ENCODE results near the gene PMEPA1.

PMEPA1 gene

DNA sequence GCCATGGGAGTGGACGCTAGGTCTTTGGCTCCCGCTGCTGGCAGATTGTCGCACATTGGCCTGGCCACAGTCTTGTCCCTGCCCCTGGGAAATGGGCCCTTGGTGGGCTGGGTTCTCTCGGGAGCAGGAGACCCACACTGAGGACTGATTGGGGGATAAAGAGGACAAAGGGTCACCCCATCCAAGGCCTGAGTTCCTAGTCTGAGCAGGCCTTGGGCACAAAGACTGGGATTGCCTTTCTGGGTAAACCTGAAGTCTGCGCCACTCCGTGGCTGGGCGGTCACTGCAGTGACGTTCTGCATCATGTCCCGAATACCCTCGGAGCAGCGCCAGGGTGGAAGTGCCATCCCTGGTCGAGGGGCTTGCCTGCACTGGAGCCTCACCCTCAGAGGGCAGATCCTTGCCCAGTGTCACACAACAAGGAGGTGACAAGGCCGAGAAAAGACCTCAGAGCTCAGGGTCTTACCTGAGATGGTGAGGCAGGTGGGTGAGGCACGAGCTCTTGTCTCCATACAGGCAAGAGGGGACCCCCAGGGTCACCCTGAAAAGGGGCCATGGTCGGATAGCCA is 53.5 kb downstream of the PMEPA1 start:
- no peak overlapping the region for H3K4me3 Mint-ChIP-seq
- peaks cover 11% of the 10 kb centered on the region for H3K4me1 Mint-ChIP-seq (ENCODE audit: low read depth)
- H3K9me3 Mint-ChIP-seq = no peaks in the 10 kb centered on the region
- H3K36me3 Mint-ChIP-seq (ENCODE audit: low read depth) = no peaks in the 10 kb centered on the region
- no peak overlapping the region for H3K27ac Mint-ChIP-seq
- H3K27me3 Mint-ChIP-seq (ENCODE audit: low read depth) = peaks cover 15% of the 10 kb centered on the region

DNA sequence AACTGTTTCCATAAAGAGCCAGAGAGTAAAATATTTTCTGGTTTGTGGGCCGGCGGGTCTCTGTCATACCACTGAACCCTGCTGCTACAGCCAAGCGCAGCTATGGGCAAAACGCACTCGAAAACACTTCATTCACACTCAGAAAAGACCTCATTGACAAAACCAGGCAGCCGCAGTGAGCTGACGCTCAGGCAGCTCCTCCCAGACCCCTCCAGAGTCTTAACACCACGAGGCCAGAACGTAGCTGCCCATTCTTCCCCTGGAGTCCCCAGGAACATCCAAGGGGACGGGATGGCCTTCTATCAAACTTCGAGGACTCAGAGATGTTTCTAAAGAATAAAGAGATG is 54.0 kb downstream of the PMEPA1 start:
- no peaks in the 10 kb centered on the region for H3K9me3 Mint-ChIP-seq
- no peaks in the 10 kb centered on the region for H3K36me3 Mint-ChIP-seq (ENCODE audit: low read depth)
- peaks cover 15% of the 10 kb centered on the region for H3K27me3 Mint-ChIP-seq (ENCODE audit: low read depth)
- no peak overlapping the region for H3K4me3 Mint-ChIP-seq
- H3K4me1 Mint-ChIP-seq (ENCODE audit: low read depth) = peaks cover 11% of the 10 kb centered on the region
- no peak overlapping the region for H3K27ac Mint-ChIP-seq

DNA sequence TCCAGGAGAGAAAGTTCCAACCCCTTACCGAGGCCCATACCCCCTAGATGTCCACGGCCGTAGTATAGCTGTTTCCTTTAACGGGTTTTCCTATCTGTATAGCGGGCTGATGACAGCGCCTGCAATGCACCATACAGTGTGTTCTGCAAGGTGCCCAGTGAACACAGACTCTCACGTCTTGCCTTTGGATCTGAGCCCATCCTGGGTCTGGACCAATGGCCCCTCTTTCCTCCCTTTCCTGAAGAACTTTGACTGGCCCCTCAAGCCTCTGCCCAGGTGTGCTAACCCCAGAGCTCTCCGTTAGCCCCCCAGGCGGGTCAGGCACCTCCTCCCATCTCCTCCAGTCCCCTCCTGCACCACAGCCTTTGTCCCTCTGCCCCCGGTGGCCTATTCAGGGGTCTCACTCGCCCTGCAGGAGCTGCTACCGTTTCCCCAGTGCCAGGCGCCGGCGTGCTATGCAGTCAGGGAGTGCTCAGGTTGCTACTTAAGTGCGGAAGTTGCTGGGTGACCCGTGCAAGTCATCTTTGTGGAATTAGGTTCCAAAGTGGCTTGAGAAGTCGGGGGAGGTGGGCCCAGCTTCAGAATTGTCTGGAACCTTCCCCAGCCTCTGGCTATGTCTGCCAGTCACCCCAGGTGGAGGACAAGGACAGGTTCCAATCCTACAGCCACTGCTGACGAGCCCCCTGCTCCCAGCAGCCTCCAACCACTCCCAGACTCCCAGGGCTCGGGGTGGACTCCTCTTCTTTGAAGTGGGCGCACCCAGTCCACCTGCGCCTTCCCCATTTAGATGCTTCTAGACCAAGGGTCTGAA is 54.6 kb downstream of the PMEPA1 start:
- Mint-ChIP-seq H3K27me3 (ENCODE audit: low read depth) (peaks cover 15% of the 10 kb centered on the region), H3K4me1 (ENCODE audit: low read depth) (peaks cover 11% of the 10 kb centered on the region), H3K27ac (peak overlapping the region; percentile 13), H3K36me3 (ENCODE audit: low read depth) (no peaks in the 10 kb centered on the region), H3K9me3 (no peaks in the 10 kb centered on the region), H3K4me3 (no peak overlapping the region)

DNA sequence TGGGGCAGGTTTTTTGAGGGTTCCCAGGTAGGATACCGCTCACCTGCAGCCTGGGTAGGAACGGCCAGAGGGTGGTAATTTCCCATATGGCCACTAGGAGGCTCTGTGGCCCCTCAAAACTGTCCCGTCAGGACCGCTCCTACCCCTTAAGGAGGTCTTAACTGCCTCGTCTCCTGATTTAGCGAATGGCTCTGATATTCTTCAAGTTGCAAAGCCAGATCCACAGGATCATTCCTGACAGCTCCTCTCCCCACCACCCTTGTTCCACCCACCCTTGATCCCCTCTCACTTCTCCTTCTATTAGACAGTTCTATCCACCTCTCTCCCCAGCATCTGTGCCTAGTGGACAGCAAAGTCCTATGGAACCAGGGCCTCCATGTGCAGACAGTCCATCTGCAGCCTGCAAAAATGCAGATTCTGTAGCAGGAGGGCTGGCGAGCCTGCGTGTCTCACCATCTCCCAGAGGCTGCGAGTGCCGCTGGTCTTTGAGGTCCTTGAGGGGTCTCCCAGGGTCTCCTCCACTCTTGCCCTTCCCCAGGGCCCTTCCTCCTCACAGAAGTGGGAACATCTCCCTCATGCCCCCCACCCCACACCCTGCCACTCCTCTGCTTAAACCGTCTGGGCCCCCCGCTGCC is 55.3 kb downstream of the PMEPA1 start:
- Mint-ChIP-seq H3K27me3 (ENCODE audit: low read depth) (peaks cover 15% of the 10 kb centered on the region), H3K4me1 (ENCODE audit: low read depth) (peaks cover 11% of the 10 kb centered on the region), H3K36me3 (ENCODE audit: low read depth) (no peaks in the 10 kb centered on the region), H3K4me3 (no peak overlapping the region), H3K27ac (no peak overlapping the region), H3K9me3 (no peaks in the 10 kb centered on the region)

DNA sequence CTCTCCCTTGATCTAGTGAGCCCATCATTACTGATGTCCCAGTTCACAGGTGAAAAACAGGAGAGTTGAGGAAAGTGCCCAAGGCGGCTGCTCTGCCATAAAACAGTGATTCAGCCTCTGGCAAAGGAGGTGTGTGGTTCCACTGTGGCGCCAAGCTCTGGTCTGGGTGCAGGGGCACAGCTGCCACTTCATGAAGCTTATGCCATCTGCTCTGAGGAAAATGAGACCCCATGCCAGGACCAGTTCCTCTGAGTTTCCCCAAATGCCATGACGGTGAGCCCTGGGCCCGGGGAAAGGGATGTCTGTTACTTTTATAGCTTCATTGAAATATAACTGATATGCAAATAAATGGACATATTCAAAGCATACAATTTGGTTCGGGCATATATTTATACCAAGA is 55.9 kb downstream of the PMEPA1 start:
- Mint-ChIP-seq H3K36me3 (ENCODE audit: low read depth) (no peaks in the 10 kb centered on the region), H3K27me3 (ENCODE audit: low read depth) (peaks cover 18% of the 10 kb centered on the region), H3K9me3 (no peaks in the 10 kb centered on the region), H3K4me3 (no peak overlapping the region), H3K27ac (no peak overlapping the region), H3K4me1 (ENCODE audit: low read depth) (peaks cover 11% of the 10 kb centered on the region)

DNA sequence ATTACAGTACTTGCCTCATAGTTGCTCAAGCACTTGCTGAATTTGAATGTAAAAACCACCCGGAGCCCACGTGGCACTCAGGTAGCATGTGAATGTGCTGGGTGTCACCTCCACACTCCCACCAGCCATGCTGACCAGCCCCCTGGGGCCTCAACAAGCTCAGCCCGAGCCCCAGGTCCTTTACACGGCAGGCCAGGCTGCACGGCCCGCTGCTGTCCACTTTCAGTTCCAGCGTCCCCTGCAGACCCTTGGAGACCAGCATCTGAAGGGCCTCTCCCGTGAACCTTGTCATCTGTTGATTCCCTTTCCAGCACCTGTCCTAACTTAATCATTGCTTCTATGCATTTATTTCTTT is 56.3 kb downstream of the PMEPA1 start:
- H3K4me3 Mint-ChIP-seq = no peak overlapping the region
- H3K27me3 Mint-ChIP-seq (ENCODE audit: low read depth) = peaks cover 21% of the 10 kb centered on the region
- no peak overlapping the region for H3K27ac Mint-ChIP-seq
- H3K9me3 Mint-ChIP-seq = no peaks in the 10 kb centered on the region
- H3K36me3 Mint-ChIP-seq (ENCODE audit: low read depth) = no peaks in the 10 kb centered on the region
- H3K4me1 Mint-ChIP-seq (ENCODE audit: low read depth) = peaks cover 11% of the 10 kb centered on the region

DNA sequence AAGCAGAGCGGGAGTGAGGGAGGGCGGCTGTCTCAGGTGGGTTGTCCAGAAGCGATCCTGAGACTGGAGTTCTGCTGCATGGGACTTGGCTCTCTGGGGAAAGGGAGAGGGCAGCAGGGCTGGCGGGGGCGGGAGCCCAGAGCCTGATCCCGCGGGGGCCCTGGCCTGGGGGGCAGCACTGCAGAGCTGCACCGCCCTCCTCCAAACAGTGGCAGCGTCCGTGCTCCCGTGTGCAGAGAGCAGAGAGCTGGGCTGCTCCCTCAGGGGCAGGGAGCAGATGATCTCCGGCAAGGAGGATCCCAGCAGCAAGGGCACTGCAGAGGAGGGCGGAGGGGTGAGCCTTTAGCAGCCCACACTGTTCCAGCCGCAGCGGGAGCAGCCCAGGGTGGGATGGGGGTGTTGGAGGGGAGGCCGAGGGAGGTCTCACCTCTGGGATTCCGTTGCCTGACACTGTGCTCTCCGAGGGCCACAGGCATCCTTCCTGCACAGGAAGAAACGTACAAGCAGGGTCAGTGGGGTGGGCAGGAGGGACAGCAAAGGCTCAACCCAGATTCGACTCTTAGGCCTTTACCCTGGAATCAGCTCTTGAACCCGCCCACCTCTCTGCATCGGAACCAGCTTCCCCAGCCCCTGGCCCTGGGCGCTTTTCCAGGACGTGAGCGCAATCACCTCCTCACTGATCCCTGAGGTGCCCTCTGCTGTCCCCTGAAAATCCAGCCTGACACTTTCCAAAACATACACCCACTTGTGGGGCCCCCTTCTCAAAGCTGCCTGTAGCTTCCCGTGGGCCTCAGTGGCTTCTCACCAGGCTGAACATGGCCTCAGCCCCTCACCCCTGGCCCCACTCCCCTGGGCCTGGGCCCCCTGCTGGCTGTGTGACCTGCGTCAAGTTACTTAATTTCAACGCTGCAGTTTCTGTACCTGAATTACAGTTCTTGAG is 56.9 kb downstream of the PMEPA1 start:
- no peak overlapping the region for H3K27ac Mint-ChIP-seq
- no peaks in the 10 kb centered on the region for H3K9me3 Mint-ChIP-seq
- H3K27me3 Mint-ChIP-seq (ENCODE audit: low read depth) = peaks cover 27% of the 10 kb centered on the region
- H3K4me1 Mint-ChIP-seq (ENCODE audit: low read depth) = peaks cover 6% of the 10 kb centered on the region
- no peaks in the 10 kb centered on the region for H3K36me3 Mint-ChIP-seq (ENCODE audit: low read depth)
- H3K4me3 Mint-ChIP-seq = no peak overlapping the region

DNA sequence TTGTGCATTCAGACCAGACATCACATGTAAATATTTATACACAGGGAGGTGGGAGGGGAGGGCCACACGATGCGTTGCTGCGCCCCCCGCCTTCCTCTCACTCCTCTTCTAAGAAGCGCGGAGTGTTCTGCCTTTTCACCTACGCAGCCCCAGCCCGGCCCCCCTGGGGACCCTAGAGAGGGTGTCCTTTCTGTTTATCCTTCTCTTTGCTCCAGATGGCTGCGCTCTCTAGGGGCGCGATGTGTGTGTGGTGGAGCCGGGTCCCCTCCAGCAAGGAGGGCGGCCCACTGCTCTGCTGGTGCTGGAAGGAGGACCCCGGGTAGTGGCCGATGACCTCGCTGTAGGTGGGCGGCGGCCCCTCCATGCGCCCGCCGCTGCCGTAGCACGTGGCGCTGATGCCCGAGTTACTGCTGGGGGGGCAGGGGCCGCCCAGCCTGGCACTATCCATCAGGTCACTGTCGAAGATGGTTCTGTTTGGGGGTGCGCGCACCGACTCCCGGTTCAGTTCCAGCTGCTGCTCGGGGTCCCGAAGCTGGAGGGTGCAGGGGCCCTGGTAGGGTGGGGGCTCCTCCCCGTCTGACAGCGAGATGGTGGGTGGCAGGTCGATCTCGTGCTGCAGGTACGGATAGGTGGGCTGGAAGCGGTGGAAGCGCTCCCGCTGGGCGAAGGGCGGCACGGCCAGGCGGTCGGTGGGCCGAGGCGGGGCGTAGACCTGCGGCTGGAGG is 57.8 kb downstream of the PMEPA1 start:
- H3K4me3 Mint-ChIP-seq = no peak overlapping the region
- no peak overlapping the region for H3K27ac Mint-ChIP-seq
- H3K4me1 Mint-ChIP-seq (ENCODE audit: low read depth) = peaks cover 4% of the 10 kb centered on the region
- H3K9me3 Mint-ChIP-seq = no peaks in the 10 kb centered on the region
- H3K27me3 Mint-ChIP-seq (ENCODE audit: low read depth) = peaks cover 32% of the 10 kb centered on the region
- H3K36me3 Mint-ChIP-seq (ENCODE audit: low read depth) = no peaks in the 10 kb centered on the region

DNA sequence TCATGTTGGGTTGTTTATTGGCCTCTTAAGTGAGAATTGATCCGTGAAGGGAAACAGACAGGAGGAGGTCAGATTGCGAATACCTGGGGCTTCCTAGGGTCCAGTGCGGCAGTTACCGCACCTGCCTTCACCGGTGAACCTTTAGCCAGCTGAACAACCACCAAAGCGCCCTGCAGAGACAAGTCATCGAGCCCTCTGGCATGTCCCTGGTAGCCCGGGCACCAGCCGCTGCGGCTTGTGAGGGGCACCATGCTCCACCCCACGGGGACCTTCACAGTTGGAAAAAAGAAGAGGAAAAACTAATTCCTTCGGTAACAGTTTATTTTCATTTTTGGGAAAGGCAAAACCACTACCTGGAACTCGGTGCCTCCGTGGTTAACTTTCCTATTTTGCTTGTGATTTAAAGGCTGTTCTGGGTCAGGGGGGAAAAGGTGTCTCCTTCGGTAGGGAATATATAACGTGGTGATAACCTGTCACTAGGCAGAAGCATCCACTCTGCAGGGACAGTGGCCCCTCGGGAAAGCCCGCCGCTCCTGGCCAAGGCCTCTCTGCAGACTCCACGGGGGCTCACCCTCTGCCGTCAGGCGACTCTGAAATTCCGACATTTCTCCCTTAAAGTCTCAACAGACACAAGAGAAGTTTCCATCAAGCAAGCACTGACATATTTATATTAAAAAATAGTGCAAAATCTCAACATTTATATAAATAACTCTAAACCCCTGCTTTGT is 58.9 kb downstream of the PMEPA1 start:
- Mint-ChIP-seq H3K4me1 (ENCODE audit: low read depth) (peaks cover 4% of the 10 kb centered on the region), H3K9me3 (peaks cover 4% of the 10 kb centered on the region), H3K36me3 (ENCODE audit: low read depth) (no peaks in the 10 kb centered on the region), H3K27me3 (ENCODE audit: low read depth) (peaks cover 41% of the 10 kb centered on the region), H3K27ac (no peak overlapping the region), H3K4me3 (no peak overlapping the region)

DNA sequence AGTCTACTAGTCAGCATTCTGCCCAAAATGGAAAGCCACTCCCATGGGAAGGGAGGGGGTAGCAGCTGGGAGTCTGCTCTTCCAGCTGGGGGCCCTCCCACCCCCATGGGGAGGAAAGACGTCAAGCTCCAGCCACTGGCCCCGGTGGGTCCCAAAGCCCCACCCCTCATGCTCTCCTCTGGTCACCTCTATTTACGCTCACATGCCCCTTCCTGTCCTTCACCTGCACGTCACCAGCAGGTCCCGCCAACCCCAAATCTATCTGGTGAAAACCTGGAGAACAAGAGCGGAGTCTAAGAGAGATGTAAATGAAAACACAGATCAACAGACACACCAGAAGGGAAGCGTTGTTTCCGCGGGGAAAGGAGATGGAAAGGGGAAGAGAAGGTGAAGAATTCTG is 59.5 kb downstream of the PMEPA1 start:
- Mint-ChIP-seq H3K4me3 (no peak overlapping the region), H3K4me1 (ENCODE audit: low read depth) (peaks cover 4% of the 10 kb centered on the region), H3K27me3 (ENCODE audit: low read depth) (peaks cover 44% of the 10 kb centered on the region), H3K36me3 (ENCODE audit: low read depth) (no peaks in the 10 kb centered on the region), H3K9me3 (peaks cover 6% of the 10 kb centered on the region), H3K27ac (no peak overlapping the region)

DNA sequence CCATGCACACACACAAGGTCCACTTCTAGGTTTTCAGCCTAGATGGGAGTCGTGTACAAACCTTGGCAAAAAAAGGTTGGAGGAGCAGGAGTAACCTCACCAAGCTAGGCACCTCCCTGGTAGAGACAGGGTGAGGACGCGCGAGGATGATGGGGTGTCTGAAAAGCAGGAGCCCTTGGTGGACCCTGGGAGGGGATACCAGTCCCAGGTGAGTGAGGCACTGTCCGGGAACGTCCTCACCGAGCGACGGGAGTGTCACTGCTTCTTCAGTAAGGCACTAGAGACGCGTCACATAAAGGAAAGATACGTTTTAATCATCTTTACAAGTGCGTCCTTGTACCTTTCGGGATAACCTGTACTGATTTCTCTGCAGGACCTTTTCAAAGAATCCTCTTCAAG is 60.2 kb downstream of the PMEPA1 start:
- peaks cover 4% of the 10 kb centered on the region for H3K4me1 Mint-ChIP-seq (ENCODE audit: low read depth)
- peaks cover 11% of the 10 kb centered on the region for H3K9me3 Mint-ChIP-seq
- H3K27ac Mint-ChIP-seq = no peak overlapping the region
- H3K36me3 Mint-ChIP-seq (ENCODE audit: low read depth) = no peaks in the 10 kb centered on the region
- H3K4me3 Mint-ChIP-seq = no peak overlapping the region
- peaks cover 47% of the 10 kb centered on the region for H3K27me3 Mint-ChIP-seq (ENCODE audit: low read depth)

DNA sequence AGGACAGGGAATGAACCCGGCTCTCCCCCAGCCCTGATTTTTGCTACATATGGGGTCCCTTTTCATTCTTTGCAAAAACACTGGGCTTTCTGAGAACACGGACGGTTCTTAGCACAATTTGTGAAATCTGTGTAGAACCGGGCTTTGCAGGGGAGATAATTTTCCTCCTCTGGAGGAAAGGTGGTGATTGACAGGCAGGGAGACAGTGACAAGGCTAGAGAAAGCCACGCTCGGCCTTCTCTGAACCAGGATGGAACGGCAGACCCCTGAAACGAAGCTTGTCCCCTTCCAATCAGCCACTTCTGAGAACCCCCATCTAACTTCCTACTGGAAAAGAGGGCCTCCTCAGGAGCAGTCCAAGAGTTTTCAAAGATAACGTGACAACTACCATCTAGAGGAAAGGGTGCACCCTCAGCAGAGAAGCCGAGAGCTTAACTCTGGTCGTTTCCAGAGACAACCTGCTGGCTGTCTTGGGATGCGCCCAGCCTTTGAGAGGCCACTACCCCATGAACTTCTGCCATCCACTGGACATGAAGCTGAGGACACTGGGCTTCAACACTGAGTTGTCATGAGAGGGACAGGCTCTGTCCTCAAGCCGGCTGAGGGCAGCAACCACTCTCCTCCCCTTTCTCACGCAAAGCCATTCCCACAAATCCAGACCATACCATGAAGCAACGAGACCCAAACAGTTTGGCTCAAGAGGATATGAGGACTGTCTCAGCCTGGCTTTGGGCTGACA is 60.8 kb downstream of the PMEPA1 start:
- Mint-ChIP-seq H3K9me3 (peaks cover 12% of the 10 kb centered on the region), H3K4me1 (ENCODE audit: low read depth) (no peaks in the 10 kb centered on the region), H3K27me3 (ENCODE audit: low read depth) (peaks cover 45% of the 10 kb centered on the region), H3K4me3 (no peak overlapping the region), H3K27ac (no peak overlapping the region), H3K36me3 (ENCODE audit: low read depth) (no peaks in the 10 kb centered on the region)
